ENCODE results near the gene BRAF.
"Not testable (repeated sequence)": the region's sequence is repeated elsewhere in the genome, so short reads cannot be mapped to it uniquely, and the experiment has no call there.

BRAF gene

DNA sequence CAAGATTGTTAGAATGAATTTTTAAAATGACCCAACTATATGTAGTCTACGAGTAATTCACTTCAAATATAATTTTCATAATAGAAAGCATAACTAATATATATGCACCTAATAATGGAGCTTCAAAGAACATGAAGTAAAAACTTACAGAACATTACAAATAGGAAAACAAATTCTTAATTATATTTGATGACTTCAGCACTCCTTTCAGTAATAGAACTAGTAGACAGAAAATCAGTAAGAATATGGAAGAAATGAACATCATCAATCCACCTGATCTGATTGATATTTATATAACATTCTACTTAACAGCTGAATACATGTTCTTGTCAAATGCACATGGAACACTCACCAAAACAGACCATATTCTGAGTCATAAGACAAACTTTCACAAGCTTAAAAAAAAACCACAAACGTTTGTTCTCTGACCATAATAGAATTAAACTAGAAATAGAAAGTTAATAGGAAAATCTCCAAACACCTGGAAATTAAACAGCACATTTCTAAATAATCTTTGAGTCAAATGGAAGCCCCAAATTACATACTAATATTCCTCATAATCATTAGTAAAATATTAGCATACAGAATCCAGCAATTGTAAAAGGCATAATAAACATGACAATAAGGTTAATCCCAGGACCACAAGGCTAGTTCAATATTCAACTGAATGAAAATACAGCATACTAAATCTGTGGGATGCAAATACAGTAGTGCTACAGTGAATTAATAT, 48.0 kb downstream of the BRAF start:
- no peak for DNase-seq (ENCODE audit: low spot score)

DNA sequence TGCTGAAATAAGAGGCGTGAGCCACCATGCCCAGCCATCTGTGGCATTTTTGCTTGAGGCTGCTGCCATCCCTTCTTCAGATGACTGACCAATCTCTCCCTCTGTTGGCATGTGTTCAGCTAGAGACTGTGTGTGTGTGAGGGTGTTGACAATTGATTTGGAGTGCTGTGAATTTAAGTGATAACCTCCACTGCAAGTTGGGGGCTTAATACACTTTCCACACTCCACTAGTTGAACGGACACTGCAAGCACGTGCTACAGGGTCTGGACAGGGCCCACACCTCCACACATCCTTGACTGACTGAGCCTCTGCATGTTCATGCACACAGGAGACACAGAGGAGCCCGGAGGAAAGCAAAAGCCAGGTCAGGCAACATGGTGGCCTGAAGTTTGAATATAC, 51.3 kb downstream of the BRAF start:
- no peak for DNase-seq (ENCODE audit: low spot score)

DNA sequence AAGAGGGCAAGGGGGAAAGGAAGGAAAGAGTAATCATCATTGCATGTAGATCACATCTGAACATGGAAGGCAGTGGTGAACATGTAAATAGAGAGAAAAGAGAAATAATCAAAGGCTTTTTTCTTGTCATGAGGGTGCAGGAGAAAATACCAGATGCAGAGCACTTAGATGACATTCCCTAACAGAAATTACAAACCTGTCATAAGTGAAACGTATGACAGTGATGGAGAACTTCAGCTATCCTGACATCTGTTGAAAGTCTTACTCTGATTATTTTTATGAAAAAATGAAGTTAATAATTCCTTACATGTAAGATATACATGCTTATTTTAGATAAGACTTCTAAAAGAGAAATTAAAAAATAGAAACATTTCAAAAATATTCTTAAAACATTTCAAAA, 54.7 kb downstream of the BRAF start:
- DNase-seq (ENCODE audit: low spot score): no peak

DNA sequence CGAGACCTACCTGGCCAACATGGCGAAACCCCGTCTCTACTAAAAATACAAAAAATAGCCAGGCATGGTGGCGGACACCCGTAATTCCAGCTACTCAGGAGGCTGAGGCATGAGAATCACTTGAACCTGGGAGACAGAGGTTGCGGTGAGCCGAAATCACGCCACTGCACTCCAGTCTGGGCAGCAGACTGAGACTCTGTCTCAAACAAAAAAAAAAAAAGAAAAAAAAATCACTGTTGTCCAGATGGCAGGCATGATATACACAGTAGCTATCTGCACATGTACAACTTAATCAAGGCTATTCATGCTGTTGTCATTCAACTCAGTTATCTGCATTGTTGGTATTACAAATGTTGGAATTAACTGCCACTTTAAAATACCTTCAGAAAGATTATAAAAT, 55.3 kb downstream of the BRAF start:
- DNase-seq (ENCODE audit: low spot score): no peak

DNA sequence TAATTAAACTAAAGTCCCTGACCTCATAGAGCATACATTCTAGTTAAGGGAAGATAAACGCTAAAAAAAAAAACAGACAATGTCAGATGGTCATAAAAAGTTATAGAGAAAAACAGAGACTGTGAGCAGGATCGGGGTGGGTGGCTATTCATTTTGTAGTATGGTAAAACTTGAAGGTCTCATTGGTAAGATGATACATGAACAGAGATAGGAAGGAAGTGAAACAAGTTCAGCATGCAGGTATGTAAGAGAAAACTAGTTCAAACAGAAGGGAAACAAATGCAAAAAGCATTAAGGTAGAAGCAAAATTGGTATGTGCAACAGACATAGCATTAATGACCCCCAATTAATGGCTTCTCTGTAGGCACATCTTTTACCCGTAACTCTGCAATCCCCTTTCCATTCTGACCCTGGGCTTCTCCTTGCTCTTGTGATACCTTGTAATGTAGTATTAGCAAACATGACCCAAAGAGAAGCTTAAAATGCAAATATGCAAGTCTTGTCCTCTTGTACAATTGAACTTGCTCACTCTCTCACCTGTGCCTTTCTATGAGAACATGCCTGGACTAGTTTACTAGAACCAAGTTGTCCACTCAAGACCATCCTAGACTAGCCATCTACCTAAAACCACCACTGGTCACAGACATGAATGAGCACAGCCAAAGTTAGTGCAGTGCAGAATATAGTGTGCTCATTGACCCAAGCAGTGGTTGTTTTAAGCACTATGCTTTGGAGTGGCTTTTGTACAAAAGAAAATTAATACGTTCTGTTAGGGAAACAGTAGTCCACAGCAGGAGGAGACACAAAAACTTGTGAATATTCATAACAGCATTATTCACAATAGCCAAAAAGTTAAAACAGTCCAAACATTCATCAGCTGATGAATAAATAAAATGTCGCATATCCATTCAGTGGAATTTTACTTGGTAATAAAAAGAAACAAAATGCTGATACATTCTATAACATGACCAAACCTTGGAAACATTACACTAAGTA, 57.0 kb downstream of the BRAF start:
- no peak for DNase-seq (ENCODE audit: low spot score)

DNA sequence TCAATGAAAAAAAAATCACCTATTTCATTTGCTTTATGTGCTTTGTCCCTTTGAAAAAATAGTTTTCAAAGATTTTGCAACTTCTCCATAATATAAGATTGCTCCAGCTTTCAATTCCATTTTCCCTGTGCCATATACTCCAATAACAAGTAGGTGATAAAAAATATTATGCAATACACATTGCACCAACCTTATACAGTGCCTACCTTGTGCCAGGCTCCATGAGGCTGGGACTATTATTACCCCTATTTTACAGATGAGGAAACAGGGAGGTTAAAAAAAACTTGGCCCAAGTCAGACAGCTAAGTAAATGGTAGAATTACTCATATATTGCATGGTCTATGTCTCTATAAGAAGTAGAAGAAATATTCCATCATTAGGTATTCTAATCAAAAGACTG, 57.8 kb downstream of the BRAF start:
- DNase-seq (ENCODE audit: low spot score): no peak

DNA sequence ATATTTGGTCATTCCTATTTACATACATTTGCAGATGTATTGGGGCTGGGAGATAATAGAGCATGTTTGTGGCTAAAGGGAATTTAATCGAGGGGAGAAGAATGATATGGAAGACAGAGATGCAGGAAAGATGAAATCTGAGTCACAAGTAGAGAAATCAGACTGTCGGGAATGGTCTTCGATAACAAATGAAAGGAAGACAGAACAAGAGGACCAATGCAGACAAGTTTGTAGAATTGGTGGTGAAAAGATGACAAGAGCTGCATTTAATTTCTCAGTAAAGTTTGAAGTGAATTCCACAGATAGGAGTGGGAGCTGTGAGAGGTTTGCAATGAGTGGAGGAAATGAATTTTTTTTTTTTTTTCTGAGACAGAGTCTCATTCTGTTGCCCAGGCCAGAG, 60.0 kb downstream of the BRAF start:
- DNase-seq (ENCODE audit: low spot score): no peak

DNA sequence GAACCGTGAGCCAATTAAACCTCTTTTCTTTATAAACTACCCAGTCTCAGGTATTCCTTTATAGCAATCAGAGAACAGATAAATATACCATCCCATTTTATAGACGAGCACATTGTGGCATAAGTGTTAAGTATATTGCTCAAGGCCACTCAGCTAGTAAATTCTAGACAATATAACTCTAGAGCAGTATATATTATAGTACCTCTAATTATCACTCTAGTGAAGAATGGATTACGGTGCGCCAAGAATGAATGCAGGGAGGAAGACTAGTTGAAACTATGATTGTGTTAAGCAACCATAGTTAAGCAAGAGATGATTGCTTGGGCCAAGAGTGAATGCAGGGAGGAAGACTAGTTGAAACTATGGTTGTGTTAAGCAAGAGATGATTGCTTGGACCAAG, 60.9 kb downstream of the BRAF start:
- no peak for DNase-seq (ENCODE audit: low spot score)

DNA sequence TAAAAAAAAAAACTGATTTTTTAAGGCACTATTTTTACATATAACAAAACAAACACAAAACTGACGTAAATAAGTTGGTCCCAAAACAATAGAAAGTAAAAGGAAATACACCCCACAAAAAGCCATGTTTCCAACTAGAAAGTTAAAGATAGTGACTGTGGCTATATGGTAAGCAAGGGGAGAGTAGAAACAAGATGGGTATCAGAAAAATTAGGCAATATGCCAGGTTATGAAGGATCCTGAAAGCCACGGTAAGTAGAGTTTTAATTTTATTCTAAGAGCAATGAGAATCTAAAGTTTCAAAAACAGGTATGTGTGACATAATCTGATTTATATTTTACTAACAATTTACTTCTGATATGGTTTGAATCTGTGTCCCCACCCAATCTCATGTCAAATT, 61.5 kb downstream of the BRAF start:
- DNase-seq (ENCODE audit: low spot score): no peak

DNA sequence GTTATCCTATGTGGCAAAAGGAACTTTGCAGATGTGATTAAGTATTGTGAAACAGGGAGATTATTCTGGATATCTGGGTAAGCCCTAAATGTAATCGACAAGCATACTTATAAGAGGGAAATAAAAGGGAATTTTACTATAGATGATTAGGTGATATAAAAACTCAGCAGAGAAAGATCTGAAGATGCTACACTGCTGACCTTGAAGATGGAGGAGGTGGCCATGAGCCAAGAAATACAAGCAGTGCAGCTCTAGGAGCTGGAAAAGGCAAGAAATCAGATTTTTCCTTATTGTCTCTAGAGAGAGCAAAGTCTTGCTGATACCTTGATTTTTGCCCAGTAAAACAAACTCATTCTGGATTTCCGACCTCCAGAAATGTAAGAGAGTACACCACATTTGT, 67.7 kb downstream of the BRAF start:
- peak; percentile 43 for DNase-seq (ENCODE audit: low spot score)

DNA sequence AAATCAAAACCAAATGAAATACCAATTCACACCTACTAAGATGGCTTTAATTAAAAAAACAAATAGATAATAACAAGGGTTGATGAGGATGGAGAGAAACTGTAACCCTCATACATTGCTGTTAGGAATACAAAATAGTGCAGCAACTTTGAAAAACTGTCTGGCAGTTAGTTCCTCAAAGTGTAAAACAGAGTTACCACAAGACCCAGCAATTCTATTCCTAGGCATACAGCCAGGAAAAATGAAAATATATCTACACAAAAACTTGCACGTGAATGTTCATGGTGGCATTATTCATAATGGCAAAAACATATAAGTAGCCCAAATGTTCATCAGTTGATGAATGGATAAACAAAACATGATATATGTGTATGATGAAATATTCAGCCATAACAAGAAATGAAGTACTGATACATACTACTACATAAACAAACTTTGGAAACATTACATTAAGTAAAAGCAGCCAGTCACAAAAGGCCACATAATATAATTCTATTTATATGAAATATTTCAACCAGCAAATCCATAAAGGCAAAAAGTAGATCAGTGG, 83.5 kb downstream of the BRAF start:
- DNase-seq (ENCODE audit: low spot score): no peak

DNA sequence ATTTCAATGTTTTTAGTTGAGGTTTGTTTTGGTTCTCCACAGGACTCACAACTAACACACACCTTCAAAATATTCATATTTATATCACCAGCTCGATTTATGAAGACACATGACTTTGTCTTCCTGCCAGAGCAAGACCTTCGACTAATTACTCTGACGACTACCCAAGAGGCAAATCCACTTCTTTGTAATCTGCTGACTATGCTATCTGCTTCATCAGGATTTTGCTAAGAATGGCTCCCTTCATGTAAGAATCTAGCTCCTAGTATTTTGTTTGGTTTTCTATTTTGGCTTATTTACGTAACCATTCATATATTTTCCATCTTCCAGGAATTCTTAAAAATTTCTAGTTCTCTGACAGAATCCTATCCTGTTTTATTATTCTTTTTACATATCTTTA, 93.0 kb downstream of the BRAF start:
- DNase-seq (ENCODE audit: low spot score): no peak

DNA sequence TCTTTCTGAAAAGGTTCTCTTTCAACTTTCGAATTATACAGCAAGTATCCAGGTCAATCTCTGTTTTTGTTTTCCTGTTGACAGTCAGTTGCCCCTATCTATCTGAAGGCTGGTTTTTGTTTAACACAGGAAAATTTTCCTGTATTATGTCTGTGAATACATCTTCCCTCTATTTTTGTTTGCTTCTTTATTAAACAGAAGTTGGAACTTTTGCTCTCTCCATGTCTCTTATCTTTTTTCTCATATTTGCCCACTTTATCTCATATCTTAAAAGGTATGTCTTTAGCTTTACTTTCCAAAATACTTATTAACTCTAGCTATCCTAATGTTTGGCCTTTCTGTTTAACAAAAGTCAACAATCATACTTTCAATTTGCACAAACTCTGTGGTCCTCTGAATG, 95.0 kb downstream of the BRAF start:
- DNase-seq (ENCODE audit: low spot score): no peak

DNA sequence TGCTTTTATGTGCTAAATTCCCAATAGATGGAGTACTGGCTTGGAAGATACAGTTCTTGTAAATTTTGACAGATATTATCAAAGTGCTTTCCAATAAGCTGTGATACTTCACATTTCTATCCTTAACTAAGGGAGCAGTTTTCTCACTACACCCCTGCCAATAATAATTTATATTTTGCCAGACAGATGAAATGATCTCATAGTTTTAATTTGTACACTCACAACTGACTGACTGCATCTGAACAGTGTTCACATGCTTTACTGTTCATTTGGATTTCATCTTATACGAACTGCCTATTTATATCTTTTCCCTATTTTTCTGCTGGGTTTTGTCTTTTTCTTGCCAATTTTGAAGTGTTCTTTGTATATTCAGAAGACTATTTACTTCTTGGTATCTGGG, 96.0 kb downstream of the BRAF start:
- DNase-seq (ENCODE audit: low spot score): no peak

DNA sequence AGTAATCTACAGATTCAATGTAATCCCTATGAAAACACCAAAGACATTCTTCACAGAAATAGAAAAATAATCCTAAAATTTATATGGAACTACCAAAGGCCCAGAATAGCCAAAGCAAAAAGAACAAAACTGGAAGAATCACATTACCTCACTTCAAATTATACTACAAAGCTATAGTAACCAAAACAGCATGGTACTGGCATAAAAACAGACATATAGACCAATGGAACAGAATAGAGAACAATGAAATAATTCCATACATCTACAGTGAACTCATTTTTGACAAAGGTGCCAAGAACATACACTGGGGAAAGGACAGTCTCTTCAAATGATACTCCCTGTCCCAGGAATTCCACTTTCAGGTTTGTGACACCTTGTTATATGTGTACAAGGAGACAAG, 107.3 kb downstream of the BRAF start:
- DNase-seq (ENCODE audit: low spot score): not testable (repeated sequence)

DNA sequence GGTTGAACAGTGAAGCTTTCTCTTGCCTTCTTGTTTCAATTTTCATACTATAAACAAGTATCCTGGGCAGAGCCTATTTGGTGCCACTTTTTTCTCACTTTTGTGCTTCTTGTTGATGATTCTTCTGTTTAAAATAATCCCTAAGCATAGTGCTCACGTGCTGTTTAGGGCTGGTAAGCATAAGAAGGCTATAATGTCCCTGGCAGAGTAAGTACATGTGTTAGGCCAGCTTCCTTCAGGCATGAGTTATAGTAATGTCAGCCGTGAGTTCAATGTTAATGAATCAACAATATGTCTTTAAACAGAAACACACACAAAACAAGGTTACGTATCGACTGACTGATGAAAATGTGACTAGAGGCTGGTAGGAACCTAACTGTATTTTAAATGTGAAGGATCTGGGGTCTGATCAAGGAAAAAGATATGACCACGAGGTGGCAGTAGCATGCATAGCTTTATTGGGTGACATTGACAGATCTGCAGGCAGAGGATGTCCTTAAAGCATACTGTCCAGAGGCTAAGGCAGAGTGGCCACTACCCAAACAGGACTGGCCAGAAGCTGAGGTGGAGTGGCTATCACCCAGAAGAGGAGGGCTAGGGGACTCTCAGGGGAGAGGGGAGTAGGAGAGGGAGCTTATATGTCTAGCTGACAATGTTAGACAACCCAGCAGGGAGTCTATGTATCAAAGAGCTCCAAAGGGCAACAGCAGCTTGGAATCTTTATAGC, 113.7 kb downstream of the BRAF start:
- peak; percentile 88 for DNase-seq (ENCODE audit: low spot score)

DNA sequence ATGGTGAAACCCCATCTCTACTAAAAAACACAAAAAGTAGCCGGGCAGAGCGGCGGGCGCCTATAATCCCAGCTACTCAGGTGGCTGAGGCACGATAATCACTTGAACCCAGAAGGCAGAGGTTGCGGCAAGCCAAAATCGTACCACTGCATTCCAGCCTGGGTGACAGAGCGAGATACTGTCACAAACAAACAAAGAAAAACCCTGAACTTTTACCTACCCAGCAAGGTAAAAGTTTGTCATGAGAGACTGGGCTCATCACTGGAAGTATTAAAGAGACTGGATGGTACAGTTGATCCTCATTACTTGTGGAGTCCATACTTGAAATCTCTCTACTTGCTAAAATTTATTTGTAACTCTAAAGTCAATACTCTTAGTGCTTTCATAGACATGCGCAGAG, 114.3 kb downstream of the BRAF start:
- DNase-seq (ENCODE audit: low spot score): no peak

DNA sequence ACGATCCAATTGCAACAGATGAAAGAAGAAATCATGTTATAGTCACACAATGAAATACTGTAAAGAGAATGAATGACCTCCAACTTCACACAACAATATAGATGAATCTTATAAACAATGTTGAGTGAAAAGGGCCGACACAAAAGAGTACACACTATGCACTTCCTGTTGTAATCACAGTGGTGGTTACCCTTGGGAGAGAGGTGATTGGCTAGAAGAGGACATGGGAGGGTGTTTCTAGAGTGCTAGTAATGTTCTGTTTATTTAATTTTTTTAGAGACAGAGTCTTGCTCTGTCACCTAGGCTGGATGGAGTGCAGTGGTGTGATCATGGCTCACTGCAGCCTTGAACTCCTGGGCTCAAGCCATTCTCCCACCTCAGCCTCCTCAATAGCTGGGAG, 145.8 kb downstream of the BRAF start:
- DNase-seq (ENCODE audit: low spot score): no peak

DNA sequence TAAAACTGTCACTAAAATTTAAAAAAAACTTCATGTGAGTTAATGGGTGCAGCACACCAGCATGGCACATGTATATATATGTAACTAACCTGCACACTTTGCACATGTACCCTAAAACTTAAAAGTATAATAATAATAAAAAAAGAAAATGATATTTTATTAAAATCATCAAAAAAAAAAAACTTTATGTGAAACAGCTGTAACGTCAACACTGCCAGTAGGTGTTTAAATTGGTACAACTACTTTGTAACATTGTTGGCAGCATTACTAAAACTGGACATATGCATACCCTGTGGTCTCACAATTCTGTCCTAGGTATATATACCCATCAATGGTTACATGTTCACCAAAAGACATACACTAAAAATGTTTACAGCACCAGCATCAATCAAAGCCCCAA, 146.2 kb downstream of the BRAF start:
- DNase-seq (ENCODE audit: low spot score): no peak

DNA sequence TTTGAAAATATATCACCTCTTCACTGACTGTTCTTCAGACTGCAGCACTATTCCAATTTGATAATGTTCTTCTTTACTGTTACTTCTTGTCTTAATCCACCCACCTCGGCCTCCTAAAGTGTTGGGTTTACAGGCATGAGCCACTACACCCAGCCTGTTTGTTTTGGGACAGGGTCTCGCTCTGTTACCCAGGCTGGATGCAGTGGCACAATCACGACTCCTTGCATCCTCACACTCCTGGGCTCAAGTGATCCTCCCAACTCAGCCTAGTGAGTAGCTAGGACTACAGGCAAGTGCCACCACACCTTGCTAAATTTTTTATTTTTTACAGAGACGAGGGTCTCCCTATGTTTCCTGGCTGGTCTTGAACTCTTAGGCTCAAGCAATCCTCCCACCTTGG, 150.4 kb downstream of the BRAF start:
- DNase-seq (ENCODE audit: low spot score): no peak

DNA sequence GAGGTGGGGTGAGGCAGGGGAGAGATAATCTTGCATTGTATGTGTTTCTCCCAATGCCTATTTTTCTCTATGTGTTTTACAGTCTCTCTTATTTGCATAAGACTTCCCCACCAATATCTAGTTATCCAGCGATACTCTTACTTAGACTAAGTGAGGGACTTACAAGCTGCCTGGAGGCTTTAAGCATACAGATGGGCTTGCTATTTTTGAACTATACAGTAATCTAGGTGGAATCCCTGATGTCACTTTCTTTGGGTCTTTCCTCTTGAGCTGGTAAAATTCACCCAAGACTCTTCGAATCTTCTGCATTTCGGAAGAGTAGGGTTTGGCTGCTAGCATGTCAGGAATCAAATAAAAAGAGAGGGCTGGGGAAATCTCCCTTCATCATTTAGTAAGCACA, 151.6 kb downstream of the BRAF start:
- DNase-seq (ENCODE audit: low spot score): no peak

DNA sequence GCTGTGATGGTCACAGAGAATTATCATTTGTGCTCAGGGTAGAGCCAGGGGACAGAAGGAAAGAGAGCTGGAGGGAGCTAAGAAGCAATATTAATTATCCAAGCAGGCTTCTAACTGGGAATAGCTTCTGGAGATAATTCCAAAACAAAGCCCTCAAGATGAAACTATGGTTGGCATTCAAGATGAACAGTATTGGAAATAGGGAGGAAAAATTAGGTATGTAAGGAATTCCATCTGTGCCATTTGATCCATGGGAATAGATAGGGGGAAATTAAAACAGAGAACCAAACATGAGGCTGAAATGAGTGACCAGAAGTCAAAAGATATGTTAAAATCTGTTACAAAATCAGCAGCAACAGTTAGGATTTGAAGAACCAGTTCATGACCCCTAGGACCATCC, 152.9 kb downstream of the BRAF start:
- DNase-seq (ENCODE audit: low spot score): no peak
